ENCODE results near the gene RPGRIP1L.

DNA sequence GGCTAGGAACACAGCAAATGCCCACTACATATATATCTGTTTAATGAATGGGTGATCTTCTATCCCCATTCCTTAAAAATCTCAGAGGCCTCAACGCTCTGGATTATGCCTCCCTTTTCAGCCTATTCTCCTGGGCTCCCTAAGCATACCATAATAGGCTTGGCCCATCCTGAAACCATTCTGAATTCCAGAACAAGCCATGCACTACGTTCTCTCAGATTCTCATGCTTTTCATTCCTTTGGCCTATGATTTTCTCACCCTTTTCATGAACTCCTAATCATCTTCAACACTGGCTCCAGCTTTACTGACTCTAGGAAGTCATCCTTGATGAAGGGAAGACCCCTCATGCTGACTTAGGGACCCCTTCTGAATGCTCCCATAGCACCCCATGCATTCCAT is 71.1 kb downstream of the RPGRIP1L start:
- TF ChIP-seq POLR2AphosphoS5 (IDR thresholded peaks at IDR 0.05): no peak
- TF ChIP-seq POLR2A (IDR thresholded peaks at IDR 0.05): no peak
- TF ChIP-seq, protein P1, sequence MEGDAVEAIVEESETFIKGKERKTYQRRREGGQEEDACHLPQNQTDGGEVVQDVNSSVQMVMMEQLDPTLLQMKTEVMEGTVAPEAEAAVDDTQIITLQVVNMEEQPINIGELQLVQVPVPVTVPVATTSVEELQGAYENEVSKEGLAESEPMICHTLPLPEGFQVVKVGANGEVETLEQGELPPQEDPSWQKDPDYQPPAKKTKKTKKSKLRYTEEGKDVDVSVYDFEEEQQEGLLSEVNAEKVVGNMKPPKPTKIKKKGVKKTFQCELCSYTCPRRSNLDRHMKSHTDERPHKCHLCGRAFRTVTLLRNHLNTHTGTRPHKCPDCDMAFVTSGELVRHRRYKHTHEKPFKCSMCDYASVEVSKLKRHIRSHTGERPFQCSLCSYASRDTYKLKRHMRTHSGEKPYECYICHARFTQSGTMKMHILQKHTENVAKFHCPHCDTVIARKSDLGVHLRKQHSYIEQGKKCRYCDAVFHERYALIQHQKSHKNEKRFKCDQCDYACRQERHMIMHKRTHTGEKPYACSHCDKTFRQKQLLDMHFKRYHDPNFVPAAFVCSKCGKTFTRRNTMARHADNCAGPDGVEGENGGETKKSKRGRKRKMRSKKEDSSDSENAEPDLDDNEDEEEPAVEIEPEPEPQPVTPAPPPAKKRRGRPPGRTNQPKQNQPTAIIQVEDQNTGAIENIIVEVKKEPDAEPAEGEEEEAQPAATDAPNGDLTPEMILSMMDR (IDR thresholded peaks at IDR 0.05): no peak

Measured in prostate gland (tissue), 2 donors.